AG09309 (cell line): ENCODE results near the gene STX4.

Source experiments
- DNase-seq: peaks from one replicate; pipeline ENCODE4 v3.0.0-alpha.2; 2010; ENCODE audit warnings: low read depth
- H3K4me3 ChIP-seq: 2 replicates; pipeline ENCODE4 v1.5.1; 2011; ENCODE audit warnings: mild to moderate bottlenecking, low read depth, low read length, moderate library complexity; ENCODE audit not compliant: control insufficient read depth
- TF ChIP-seq, protein P1 (sequence below): IDR thresholded peaks from 2 replicates; pipeline ENCODE4 v1.5.1; 2011; ENCODE audit warnings: mild to moderate bottlenecking, low read depth, low read length, inconsistent platforms; ENCODE audit not compliant: insufficient read depth, control insufficient read depth; ENCODE audit errors: missing control alignments

STX4 gene

DNA sequence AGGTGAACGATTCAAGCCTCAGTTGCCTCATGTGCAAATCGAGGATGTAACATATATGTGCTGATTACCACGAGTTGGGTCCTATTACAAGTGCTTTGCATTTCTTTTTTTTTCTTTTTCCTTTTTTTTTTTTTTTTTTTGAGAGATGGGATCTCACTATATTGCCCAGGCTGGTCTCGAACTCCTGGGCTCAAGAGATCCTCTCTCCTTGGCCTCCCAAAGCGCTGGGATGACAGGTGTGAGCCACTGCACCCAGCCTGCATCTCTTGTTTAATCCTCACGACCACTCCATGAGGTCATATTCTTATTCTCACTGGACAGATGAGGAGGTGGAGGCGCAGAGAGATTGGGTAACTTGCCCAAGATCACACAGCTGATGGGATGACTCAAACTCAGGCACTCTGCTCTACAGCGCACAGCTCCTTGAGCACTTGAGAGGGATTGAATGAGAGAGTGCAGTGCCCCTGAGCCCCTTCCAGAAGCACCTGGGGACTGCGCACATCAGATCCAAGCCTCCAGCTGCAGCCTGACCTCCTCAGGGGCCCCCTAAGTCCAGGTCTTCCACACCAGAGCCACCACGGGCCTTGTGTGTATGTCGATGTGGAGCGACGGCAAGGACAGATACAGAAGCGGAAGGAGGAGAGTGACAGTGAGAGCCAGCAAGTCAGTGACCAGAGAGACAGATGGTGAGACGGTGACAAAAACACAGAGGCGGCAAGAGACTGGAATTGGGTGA, 27.8 kb upstream of the STX4 start:
- no peak for DNase-seq
- H3K4me3 ChIP-seq, result no peak overlapping the region
- TF ChIP-seq, protein P1, sequence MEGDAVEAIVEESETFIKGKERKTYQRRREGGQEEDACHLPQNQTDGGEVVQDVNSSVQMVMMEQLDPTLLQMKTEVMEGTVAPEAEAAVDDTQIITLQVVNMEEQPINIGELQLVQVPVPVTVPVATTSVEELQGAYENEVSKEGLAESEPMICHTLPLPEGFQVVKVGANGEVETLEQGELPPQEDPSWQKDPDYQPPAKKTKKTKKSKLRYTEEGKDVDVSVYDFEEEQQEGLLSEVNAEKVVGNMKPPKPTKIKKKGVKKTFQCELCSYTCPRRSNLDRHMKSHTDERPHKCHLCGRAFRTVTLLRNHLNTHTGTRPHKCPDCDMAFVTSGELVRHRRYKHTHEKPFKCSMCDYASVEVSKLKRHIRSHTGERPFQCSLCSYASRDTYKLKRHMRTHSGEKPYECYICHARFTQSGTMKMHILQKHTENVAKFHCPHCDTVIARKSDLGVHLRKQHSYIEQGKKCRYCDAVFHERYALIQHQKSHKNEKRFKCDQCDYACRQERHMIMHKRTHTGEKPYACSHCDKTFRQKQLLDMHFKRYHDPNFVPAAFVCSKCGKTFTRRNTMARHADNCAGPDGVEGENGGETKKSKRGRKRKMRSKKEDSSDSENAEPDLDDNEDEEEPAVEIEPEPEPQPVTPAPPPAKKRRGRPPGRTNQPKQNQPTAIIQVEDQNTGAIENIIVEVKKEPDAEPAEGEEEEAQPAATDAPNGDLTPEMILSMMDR, result no peak

DNA sequence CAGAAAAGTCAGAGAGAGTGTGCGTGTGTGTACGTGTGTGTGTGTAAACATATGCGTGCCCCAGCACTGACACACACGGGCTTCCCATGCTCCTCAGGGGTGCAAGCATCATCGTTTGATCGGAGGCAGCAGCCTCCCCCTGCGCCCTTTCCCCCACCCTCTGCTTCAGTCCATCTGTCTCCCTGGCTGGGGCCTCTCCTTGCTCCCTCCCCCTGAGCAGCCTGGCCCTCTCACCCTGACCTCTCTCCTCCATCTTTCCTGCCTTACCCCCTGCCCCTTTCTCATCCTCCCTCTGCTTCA, 27.3 kb upstream of the STX4 start:
- DNase-seq, result no peak
- TF ChIP-seq, protein P1, result no peak
- H3K4me3 ChIP-seq, result no peak overlapping the region

DNA sequence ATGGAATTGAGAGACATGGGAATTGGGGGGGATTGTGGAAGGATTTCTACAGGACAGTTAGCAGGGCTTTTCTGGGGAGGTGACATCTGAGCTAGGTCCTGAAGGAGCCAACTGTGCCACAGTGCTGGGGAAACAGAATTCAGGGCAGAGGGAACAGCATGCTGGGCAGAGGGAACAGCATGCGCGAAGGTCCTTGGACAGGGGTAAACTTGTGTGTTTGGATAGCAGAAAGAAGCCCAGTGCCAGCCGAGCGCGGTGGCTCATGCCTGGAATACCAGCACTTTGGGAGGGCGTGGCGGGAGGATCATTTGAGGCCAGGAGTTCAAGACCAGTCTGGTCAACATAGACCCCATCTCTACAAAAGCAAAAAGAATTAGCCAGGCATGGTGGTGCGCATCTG, 26.8 kb upstream of the STX4 start:
- TF ChIP-seq, protein P1, result no peak
- H3K4me3 ChIP-seq, result no peak overlapping the region
- no peak for DNase-seq

DNA sequence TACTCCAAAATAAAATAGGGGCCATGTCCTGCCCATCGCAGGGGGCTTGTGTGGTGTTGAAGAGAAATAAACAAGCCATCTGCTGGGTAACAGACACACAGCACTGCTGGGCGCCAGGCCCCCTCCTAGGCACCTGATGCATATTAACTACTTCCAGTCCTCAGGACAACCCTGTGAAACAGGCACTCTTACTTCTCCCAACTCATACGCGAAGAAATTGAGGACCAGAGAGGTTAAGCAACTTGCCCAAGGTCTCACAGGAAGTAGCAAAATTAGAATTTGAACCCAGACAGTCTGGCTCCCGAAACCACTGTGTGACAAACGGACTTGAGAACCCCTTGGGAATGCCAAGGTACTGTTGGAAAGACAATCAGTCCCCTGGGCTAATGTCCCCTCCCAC, 25.7 kb upstream of the STX4 start:
- TF ChIP-seq, protein P1, result no peak
- H3K4me3 ChIP-seq, result no peak overlapping the region
- no peak for DNase-seq

DNA sequence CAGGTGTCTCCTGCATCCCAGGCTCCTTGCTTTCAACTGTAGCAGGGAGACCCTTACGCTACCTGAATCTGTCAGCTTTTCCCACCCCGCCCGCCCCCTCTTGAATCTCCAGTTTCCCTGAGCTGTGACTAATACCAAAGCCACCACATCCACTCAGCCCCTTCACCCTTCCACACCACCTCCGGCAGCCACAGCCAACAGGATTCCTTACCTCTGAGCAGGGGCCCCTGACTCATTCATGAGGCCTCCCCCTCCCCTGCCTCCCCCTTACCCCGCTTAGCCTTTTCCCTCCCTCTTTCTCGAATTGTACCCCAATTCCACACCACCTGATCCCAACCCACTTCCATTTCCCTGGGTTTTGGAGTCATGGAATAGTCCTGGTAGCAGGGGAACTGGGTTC, 25.2 kb upstream of the STX4 start:
- DNase-seq, result no peak
- TF ChIP-seq, protein P1, result no peak
- H3K4me3 ChIP-seq, result no peak overlapping the region

DNA sequence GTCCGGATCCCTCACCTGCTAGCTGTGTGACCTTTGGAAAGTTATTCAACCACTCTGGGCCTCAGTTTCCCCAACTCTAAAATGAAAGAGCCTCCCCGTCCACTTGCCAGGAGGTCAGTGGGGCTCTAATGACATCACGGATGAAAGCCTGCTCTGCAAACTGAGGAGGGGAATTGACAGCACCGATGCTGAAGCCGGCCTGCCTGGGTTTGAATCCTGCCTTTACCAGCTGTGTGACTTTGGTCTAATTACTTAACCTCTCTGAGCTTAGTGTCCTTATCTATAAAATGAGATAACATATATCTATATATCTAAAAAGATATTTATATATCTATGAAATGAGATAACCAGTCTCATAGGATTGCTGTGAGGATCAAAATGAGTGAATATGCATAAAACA, 24.8 kb upstream of the STX4 start:
- no peak overlapping the region for H3K4me3 ChIP-seq
- DNase-seq, result no peak
- TF ChIP-seq, protein P1, result no peak
